ENCODE measurements around the gene ERGIC1.

The ERGIC1 gene

DNA sequence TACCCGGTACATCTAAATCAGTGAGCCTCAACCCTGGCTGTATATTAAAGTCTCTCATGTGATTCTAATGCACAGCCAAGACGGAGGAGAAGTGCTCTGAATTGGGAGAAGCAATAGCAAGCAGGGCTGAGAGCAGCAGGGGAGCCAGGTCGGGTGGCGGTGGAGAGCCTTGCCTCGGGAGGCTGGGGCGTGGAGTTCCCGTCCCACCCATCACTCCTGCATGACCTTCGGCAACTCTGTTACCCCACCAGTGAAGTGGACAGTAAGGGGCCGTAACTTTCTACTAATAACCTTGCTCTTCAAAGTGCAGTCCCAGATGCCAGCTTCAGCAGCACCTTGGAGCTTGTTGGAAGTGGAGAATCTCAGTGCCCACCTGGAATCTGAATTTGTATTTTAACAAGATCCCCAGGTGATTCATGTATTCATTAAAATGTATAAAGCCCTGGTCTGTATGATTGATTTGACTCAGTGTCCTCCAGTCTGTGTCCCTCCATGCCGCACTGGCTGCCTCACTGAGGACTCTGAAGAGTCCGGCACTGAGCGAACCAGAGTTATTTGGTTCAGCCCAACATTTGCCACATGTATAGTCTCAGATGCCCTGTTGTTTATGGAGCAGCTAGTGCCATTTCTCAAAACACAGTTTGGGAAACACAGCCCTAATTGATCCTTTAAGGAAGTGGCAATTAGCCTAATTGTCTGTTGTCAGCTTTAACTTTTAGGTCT lies 6.5 kb downstream of the ERGIC1 start:
- no peak overlapping the region for H3K4me3 ChIP-seq (ENCODE audit: low read depth, low read length)
- H3K36me3 ChIP-seq (ENCODE audit: control insufficient read depth, insufficient read depth, low read length) = no peaks in the 10 kb centered on the region
- TF ChIP-seq, protein P1, sequence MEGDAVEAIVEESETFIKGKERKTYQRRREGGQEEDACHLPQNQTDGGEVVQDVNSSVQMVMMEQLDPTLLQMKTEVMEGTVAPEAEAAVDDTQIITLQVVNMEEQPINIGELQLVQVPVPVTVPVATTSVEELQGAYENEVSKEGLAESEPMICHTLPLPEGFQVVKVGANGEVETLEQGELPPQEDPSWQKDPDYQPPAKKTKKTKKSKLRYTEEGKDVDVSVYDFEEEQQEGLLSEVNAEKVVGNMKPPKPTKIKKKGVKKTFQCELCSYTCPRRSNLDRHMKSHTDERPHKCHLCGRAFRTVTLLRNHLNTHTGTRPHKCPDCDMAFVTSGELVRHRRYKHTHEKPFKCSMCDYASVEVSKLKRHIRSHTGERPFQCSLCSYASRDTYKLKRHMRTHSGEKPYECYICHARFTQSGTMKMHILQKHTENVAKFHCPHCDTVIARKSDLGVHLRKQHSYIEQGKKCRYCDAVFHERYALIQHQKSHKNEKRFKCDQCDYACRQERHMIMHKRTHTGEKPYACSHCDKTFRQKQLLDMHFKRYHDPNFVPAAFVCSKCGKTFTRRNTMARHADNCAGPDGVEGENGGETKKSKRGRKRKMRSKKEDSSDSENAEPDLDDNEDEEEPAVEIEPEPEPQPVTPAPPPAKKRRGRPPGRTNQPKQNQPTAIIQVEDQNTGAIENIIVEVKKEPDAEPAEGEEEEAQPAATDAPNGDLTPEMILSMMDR (IDR thresholded peaks at IDR 0.05) = no peak
- no peak overlapping the region for H3K9ac ChIP-seq
- H3K79me2 ChIP-seq = peaks cover 26% of the 10 kb centered on the region
- no peaks in the 10 kb centered on the region for H3K27me3 ChIP-seq (ENCODE audit: control insufficient read depth, insufficient read depth, low read length)
- peaks cover 4% of the 10 kb centered on the region for H3K4me1 ChIP-seq
- no peaks in the 10 kb centered on the region for H3K9me3 ChIP-seq (ENCODE audit: control insufficient read depth, low read length)
- H3K27ac ChIP-seq = no peak overlapping the region
- no peak overlapping the region for H3K4me2 ChIP-seq (ENCODE audit: low read length)
- H2AFZ ChIP-seq = no peak overlapping the region

DNA sequence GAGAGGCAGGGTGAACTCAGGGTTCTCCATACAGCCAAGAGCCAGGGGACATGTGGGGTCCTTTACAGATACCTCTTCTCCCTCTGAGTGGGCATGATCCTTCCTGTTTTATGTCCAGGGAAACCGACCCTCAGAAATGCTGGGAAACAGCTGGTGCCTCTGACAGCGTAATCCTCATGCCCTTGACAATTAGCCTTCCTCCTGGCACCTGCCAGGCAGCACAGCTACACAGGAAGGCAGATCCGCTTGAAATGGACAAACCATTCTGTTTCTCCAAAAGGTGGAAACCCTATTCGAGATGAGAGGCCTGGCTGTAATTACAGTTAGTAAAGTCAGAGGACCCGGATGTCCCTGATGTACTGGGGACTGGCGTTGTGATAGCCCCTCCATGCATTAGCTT lies 7.2 kb downstream of the ERGIC1 start:
- H3K36me3 ChIP-seq (ENCODE audit: control insufficient read depth, insufficient read depth, low read length) = no peaks in the 10 kb centered on the region
- H3K79me2 ChIP-seq = peaks cover 33% of the 10 kb centered on the region
- H3K4me3 ChIP-seq (ENCODE audit: low read depth, low read length) = no peak overlapping the region
- no peak overlapping the region for H2AFZ ChIP-seq
- TF ChIP-seq, protein P1 (IDR thresholded peaks at IDR 0.05) = no peak
- no peak overlapping the region for H3K4me2 ChIP-seq (ENCODE audit: low read length)
- H3K27me3 ChIP-seq (ENCODE audit: control insufficient read depth, insufficient read depth, low read length) = no peaks in the 10 kb centered on the region
- peaks cover 5% of the 10 kb centered on the region for H3K4me1 ChIP-seq
- H3K9ac ChIP-seq = no peak overlapping the region
- no peak overlapping the region for H3K27ac ChIP-seq
- no peaks in the 10 kb centered on the region for H3K9me3 ChIP-seq (ENCODE audit: control insufficient read depth, low read length)

DNA sequence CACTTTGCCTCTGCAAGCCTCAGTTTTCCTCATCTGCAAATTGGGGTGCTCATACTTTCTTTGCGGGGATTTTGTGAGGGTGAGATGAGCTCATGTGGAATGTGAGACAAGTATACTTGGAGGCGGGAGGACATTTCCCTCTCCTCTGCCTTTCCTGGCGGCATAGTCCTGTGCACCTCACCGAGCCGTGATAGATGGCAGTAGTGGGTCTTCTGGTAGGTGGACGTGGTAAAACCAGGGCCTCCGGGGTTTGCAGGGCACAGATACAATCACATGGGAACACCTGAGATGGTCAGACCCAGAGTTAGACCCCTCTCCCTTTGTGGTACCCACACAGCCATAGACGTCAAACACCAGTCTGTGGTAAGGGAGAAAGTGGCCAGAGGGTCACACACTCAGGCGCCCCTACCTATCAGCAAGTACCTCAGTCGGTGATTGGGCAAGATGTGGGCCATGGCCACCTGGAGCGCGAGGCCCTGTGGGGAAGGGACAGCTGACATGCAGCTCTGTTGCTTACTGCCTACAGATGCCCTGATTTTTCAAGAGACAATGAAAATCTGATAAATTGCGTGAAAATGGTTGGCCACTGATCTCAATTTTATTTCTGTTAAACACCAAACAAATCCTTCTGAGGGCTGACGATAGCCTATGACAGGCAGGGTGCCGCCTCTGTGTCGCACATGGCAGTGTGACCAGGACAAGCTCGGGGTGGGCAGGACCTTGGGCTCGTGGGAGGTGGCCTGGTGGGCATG lies 9.9 kb downstream of the ERGIC1 start:
- H3K9ac ChIP-seq = no peak overlapping the region
- no peaks in the 10 kb centered on the region for H3K36me3 ChIP-seq (ENCODE audit: control insufficient read depth, insufficient read depth, low read length)
- TF ChIP-seq, protein P1 (IDR thresholded peaks at IDR 0.05) = no peak
- no peak overlapping the region for H2AFZ ChIP-seq
- H3K4me2 ChIP-seq (ENCODE audit: low read length) = no peak overlapping the region
- no peaks in the 10 kb centered on the region for H3K27me3 ChIP-seq (ENCODE audit: control insufficient read depth, insufficient read depth, low read length)
- no peak overlapping the region for H3K4me3 ChIP-seq (ENCODE audit: low read depth, low read length)
- H3K4me1 ChIP-seq = peaks cover 20% of the 10 kb centered on the region
- no peak overlapping the region for H3K27ac ChIP-seq
- peaks cover 33% of the 10 kb centered on the region for H3K79me2 ChIP-seq
- H3K9me3 ChIP-seq (ENCODE audit: control insufficient read depth, low read length) = no peaks in the 10 kb centered on the region

DNA sequence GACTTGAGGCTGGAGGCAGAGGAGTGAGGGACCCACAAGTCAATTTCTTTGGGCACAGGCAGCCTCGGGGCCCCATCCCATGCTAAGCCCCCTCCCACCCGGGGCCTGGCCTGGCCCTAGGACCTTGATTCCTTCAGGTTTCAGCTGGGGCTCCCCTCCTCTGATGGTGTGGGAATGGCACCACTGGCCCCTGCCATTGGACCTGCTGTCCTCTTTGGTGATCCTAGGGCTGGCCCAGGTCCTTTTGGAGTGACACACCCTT lies 10.5 kb downstream of the ERGIC1 start:
- H3K27ac ChIP-seq = no peak overlapping the region

More for the DNA sequence above, 10.5 kb downstream of the ERGIC1 start:
- Histone ChIP-seq H3K79me2 (peaks cover 35% of the 10 kb centered on the region), H3K4me1 (peaks cover 23% of the 10 kb centered on the region), H3K9me3 (ENCODE audit: control insufficient read depth, low read length) (no peaks in the 10 kb centered on the region), H3K4me3 (ENCODE audit: low read depth, low read length) (no peak overlapping the region), H3K27me3 (ENCODE audit: control insufficient read depth, insufficient read depth, low read length) (no peaks in the 10 kb centered on the region), H2AFZ (no peak overlapping the region), H3K9ac (no peak overlapping the region), H3K4me2 (ENCODE audit: low read length) (no peak overlapping the region), H3K36me3 (ENCODE audit: control insufficient read depth, insufficient read depth, low read length) (no peaks in the 10 kb centered on the region)
- TF ChIP-seq, protein P1 (IDR thresholded peaks at IDR 0.05) = no peak

All from parathyroid adenoma (tissue), 2 donors.